Measurements from ENCODE around the gene REX1BD. TPM values are rescaled to one million over a fixed set of nuclear protein-coding genes. Genes with fewer than 3 reads are reported as not detected.

The REX1BD gene
- total and polyA plus RNA-seq, 2 of the 13 experiments (the other 11 are each of a cell fraction or from before 2014, with no cell fraction given): 7.5 to 25.4 TPM

DNA sequence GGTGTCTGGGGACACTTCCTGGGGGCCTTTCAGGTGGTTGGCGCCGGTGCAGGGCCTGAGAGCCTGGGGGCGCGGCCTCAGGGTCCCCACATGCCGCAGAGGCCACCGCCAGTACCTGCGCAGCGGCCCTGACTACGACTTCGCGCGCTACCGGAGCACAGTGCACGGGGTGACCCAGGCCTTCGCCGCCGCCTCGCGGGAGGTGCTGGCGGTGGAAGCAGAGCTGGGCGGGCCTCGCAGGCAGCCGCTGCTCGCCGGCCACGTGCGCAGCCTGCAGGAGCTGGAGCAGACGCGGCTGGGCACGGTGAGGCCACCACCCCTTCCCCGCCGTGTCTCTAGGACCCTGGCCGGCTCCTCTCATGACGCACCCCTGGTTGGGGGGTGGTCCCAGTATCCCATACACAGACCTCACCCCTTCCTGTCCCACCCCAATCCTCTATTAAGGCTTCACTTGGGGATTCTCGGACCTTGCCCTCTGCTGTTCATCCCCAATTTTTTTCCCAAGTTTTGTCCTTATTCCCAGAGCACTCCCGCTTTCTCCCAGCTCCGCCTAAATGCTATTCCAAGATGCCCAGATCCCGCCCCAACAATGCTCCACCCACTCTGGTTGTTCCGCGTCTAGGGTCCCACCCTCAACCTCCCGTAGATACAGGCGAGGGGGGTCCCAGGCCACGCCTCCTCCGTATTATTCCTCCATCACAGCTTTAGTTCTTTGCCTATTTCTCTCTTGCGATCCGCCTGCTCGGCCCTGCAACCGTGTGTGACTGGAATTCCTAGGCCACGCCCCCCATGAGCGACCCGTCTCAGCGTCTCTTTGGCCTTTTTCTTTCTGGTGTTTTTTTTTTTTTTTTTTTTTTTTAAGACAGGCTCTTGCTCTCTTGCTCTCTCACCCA is 1.0 kb downstream of the REX1BD start (continued):
- peak; percentile 80 for TF ChIP-seq ZHX1 (CRISPR knock-in tag; IDR thresholded peaks at IDR 0.05; ENCODE audit: low read depth)
- no peak for TF ChIP-seq PTBP1 (IDR thresholded peaks at IDR 0.05; ENCODE audit: low read depth, low read length, poor library complexity, severe bottlenecking)
- no peak; the same call in 1 of the 2 replicates for TF ChIP-seq STAG1 (CRISPR knock-in tag; IDR thresholded peaks at IDR 0.05)
- TF ChIP-seq FLYWCH1 (CRISPR knock-in tag; IDR thresholded peaks at IDR 0.05): no peak
- TF ChIP-seq ZNF33B (CRISPR knock-in tag; IDR thresholded peaks at IDR 0.05): peak; percentile 83; the same call in 1 of the 2 replicates
- no peak for TF ChIP-seq ZBTB3 (CRISPR knock-in tag; IDR thresholded peaks at IDR 0.05; ENCODE audit: borderline replicate concordance, low read depth)
- TF ChIP-seq NFIC (IDR thresholded peaks at IDR 0.05; ENCODE audit: low read length): no peak
- no peak for TF ChIP-seq ZNF335 (CRISPR knock-in tag; IDR thresholded peaks at IDR 0.05)
- TF ChIP-seq, protein P1, sequence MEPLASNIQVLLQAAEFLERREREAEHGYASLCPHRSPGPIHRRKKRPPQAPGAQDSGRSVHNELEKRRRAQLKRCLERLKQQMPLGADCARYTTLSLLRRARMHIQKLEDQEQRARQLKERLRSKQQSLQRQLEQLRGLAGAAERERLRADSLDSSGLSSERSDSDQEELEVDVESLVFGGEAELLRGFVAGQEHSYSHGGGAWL (CRISPR knock-in tag; IDR thresholded peaks at IDR 0.05): peak; percentile 96
- peak; percentile 91; the same call in 1 of the 2 replicates for TF ChIP-seq DZIP1 (CRISPR knock-in tag; IDR thresholded peaks at IDR 0.05)
- TF ChIP-seq ZNF672 (CRISPR knock-in tag; IDR thresholded peaks at IDR 0.05): no peak
- TF ChIP-seq TOPORS (CRISPR knock-in tag; IDR thresholded peaks at IDR 0.05): no peak
- TF ChIP-seq ZXDC (CRISPR knock-in tag; IDR thresholded peaks at IDR 0.05): peak; percentile 96
- peak; percentile 99 for TF ChIP-seq ATF7-NPFF (CRISPR knock-in tag; IDR thresholded peaks at IDR 0.05; ENCODE audit: low read depth)
- TF ChIP-seq THAP9 (CRISPR knock-in tag; IDR thresholded peaks at IDR 0.05; ENCODE audit: borderline replicate concordance): peak; percentile 48; the same call in 1 of the 2 replicates
- no peak; the same call in none of the 2 replicates for TF ChIP-seq THAP11 (CRISPR knock-in tag; IDR thresholded peaks at IDR 0.05)
